ENCODE measurements around the gene BMP6.

DNA sequence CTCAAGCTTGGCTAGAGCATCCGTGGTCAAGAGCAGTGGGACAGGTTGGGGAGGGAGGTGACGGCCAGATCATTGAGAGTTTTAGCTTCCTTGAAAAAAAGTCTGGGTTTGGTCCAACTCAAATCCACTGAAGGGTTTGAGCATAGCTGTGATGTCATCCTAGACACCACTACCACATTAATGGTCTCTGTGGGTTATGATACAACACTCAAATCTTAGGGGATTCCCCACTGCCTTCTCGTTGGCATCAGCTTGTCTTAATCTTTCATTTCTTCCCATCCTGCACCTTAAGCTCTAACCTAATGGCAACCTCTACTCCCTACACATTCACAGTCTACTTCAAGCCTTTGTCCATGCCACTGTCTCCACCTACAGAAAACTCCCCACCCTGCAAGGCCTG lies 77.3 kb downstream of the BMP6 start:
- TF ChIP-seq, protein P1, sequence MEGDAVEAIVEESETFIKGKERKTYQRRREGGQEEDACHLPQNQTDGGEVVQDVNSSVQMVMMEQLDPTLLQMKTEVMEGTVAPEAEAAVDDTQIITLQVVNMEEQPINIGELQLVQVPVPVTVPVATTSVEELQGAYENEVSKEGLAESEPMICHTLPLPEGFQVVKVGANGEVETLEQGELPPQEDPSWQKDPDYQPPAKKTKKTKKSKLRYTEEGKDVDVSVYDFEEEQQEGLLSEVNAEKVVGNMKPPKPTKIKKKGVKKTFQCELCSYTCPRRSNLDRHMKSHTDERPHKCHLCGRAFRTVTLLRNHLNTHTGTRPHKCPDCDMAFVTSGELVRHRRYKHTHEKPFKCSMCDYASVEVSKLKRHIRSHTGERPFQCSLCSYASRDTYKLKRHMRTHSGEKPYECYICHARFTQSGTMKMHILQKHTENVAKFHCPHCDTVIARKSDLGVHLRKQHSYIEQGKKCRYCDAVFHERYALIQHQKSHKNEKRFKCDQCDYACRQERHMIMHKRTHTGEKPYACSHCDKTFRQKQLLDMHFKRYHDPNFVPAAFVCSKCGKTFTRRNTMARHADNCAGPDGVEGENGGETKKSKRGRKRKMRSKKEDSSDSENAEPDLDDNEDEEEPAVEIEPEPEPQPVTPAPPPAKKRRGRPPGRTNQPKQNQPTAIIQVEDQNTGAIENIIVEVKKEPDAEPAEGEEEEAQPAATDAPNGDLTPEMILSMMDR (IDR thresholded peaks at IDR 0.05) = no peak
- no peak for TF ChIP-seq POLR2AphosphoS5 (IDR thresholded peaks at IDR 0.05; ENCODE audit: low read depth, low read length)
- no peak for TF ChIP-seq SIN3A (IDR thresholded peaks at IDR 0.05; ENCODE audit: borderline replicate concordance, insufficient read depth, low read depth, low read length)
